HL-60 (cell line): ENCODE measurements around the gene ALOXE3.

Experiments used
- DNase-seq, 2 experiments: peaks; one replicate each; pipeline ENCODE4 v3.0.0-alpha.2; 2010 to 2020; ENCODE audit warnings: low read depth in 1 of 2, low spot score in 1 of 2
- H3K27ac ChIP-seq: fragments of 250-450 bp; sonication (Bioruptor Pico); replicated peaks from 2 replicates; pipeline ENCODE4 v1.5.1; 2020; ENCODE audit warnings: mild to moderate bottlenecking, moderate library complexity
- H3K27me3 ChIP-seq: fragments of 250-450 bp; sonication (Bioruptor Pico); 2 replicates; pipeline ENCODE4 v1.5.1; 2021; ENCODE audit warnings: mild to moderate bottlenecking, moderate library complexity; ENCODE audit not compliant: insufficient read depth, poor library complexity, severe bottlenecking
- H3K4me3 ChIP-seq: replicated peaks from 2 replicates; pipeline ENCODE4 v1.5.1; 2011; ENCODE audit warnings: mild to moderate bottlenecking, control low read depth, low read length; ENCODE audit not compliant: insufficient read depth
- CTCF ChIP-seq: IDR thresholded peaks from one replicate; pipeline ENCODE4 v1.5.1; 2011; ENCODE audit warnings: low read length, control low read depth, inconsistent platforms; ENCODE audit not compliant: insufficient read depth
- GABPA ChIP-seq: IDR thresholded peaks from 2 replicates; pipeline ENCODE4 v1.6.1; 2012; ENCODE audit warnings: low read depth
- POLR2AphosphoS5 ChIP-seq: IDR thresholded peaks from 2 replicates; pipeline ENCODE4 v1.6.1; 2012; ENCODE audit warnings: low read depth
- SPI1 ChIP-seq: IDR thresholded peaks from 2 replicates; pipeline ENCODE4 v1.6.1; 2012; ENCODE audit warnings: low read depth, mild to moderate bottlenecking, borderline replicate concordance
- TF ChIP-seq, protein P1 (sequence below): IDR thresholded peaks from 2 replicates; pipeline ENCODE4 v1.6.1; 2012; ENCODE audit warnings: low read depth; ENCODE audit not compliant: insufficient replicate concordance

Gene ALOXE3

GRCh38 chr17:8082292-8082691 is 36.0 kb downstream of the ALOXE3 start:
- Histone ChIP-seq H3K4me3 (no peak overlapping the region), H3K27ac (no peak overlapping the region), H3K27me3 (no peaks in the 10 kb centered on the region)
- no peak for TF ChIP-seq POLR2AphosphoS5
- TF ChIP-seq GABPA = no peak
- TF ChIP-seq, protein P1, sequence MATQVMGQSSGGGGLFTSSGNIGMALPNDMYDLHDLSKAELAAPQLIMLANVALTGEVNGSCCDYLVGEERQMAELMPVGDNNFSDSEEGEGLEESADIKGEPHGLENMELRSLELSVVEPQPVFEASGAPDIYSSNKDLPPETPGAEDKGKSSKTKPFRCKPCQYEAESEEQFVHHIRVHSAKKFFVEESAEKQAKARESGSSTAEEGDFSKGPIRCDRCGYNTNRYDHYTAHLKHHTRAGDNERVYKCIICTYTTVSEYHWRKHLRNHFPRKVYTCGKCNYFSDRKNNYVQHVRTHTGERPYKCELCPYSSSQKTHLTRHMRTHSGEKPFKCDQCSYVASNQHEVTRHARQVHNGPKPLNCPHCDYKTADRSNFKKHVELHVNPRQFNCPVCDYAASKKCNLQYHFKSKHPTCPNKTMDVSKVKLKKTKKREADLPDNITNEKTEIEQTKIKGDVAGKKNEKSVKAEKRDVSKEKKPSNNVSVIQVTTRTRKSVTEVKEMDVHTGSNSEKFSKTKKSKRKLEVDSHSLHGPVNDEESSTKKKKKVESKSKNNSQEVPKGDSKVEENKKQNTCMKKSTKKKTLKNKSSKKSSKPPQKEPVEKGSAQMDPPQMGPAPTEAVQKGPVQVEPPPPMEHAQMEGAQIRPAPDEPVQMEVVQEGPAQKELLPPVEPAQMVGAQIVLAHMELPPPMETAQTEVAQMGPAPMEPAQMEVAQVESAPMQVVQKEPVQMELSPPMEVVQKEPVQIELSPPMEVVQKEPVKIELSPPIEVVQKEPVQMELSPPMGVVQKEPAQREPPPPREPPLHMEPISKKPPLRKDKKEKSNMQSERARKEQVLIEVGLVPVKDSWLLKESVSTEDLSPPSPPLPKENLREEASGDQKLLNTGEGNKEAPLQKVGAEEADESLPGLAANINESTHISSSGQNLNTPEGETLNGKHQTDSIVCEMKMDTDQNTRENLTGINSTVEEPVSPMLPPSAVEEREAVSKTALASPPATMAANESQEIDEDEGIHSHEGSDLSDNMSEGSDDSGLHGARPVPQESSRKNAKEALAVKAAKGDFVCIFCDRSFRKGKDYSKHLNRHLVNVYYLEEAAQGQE = no peak
- TF ChIP-seq CTCF = no peak
- TF ChIP-seq SPI1 = no peak
- no peak for DNase-seq

- no peak overlapping the region for H3K4me3 ChIP-seq
- no peaks in the 10 kb centered on the region for H3K27me3 ChIP-seq
- TF ChIP-seq GABPA = no peak
- no peak for TF ChIP-seq CTCF
Measured at GRCh38 chr17:8081876-8082275, 36.4 kb downstream of the ALOXE3 start.

DNA sequence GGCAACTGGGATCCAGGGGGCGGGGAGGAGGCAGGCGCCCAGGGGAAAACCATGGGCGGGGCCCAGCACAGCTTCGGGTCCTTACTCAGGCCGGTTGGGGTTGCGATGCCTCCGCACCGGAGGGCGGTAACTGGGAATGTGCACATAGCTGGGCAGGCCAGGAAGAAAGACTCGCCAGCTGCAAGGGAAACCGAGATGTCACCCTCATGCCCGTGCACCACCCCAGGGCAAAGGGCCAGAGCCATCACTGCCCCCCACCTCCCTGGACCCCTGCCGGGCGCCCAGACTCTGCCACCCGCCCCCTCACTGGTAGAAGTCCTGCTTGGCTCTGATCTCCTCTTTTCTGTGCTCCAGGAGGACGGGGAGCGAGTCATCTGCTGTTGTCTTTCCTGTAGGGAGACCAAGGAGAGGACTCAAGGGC is 37.5 kb downstream of the ALOXE3 start:
- DNase-seq = no peak
- TF ChIP-seq CTCF (no peak), POLR2AphosphoS5 (no peak), GABPA (no peak), SPI1 (no peak)
- TF ChIP-seq, protein P1 = no peak
- Histone ChIP-seq H3K27me3 (no peaks in the 10 kb centered on the region), H3K27ac (no peak overlapping the region), H3K4me3 (no peak overlapping the region)

More at GRCh38 chr17:8081876-8082275, 36.4 kb downstream of the ALOXE3 start:
- no peak for DNase-seq
- no peak overlapping the region for H3K27ac ChIP-seq

DNA sequence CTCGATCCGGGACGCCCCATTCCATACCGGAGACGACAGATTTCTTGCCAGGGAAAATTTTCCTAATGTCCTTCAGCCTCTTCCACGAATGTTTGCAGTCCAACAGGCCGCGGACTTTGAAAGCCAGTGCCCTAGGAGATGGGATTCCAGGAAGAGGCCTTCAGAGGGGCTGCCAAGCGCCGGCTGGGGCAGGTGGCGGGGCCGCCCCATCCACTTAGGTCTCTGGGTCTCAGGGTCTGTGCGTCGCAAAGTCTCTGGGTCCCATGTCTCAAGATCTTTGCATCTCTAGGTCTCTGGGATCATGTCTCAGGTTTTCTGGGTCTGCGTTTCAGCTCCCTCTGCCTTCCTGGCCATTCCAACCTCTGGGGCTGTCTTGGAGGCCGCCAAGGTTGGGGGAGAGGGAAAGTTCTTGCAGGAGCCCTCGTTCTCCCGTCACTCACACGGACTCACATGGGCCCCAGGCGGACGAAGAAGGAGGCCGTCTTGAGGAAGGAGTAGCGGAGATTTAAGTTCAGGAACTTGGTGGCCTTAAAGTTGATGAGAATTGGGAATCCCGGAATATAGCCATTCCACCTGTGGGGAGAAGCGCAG is 38.0 kb downstream of the ALOXE3 start:
- Histone ChIP-seq H3K4me3 (no peak overlapping the region), H3K27ac (no peak overlapping the region), H3K27me3 (no peaks in the 10 kb centered on the region)
- TF ChIP-seq SPI1 = no peak
- TF ChIP-seq CTCF = no peak
- TF ChIP-seq GABPA = no peak
- no peak for TF ChIP-seq POLR2AphosphoS5
- TF ChIP-seq, protein P1 = no peak
- no peak for DNase-seq
